SU-DHL-6 (cell line): ENCODE data around the gene DUOX2.

Source experiments
- H2AFZ ChIP-seq: fragments of 200-600 bp; sonication (generic); 2 replicates; pipeline ENCODE4 v1.6.1; 2014; ENCODE audit warnings: low read depth, mild to moderate bottlenecking, moderate library complexity, mixed read lengths, antibody characterized with exemption, low read length; ENCODE audit not compliant: severe bottlenecking
- H3F3A ChIP-seq: fragments of 200-600 bp; shearing (Covaris generic); 2 replicates; pipeline ENCODE4 v1.6.0; 2016; ENCODE audit warnings: antibody characterized with exemption, mild to moderate bottlenecking; ENCODE audit not compliant: insufficient read depth
- H3K27ac ChIP-seq: fragments of 200-600 bp; sonication (generic); 2 replicates; pipeline ENCODE4 v1.5.1; 2016; ENCODE audit warnings: low read depth, mild to moderate bottlenecking, low read length, moderate library complexity, mixed read lengths
- H3K27me3 ChIP-seq: fragments of 200-600 bp; sonication (generic), shearing (Covaris generic); 2 replicates; pipeline ENCODE4 v1.6.0; 2014; ENCODE audit warnings: mild to moderate bottlenecking, low read length
- H3K36me3 ChIP-seq: fragments of 200-600 bp; sonication (generic); 2 replicates; pipeline ENCODE4 v1.6.1; 2014; ENCODE audit warnings: mild to moderate bottlenecking, low read length, mixed read lengths
- H3K4me2 ChIP-seq: fragments of 300-600, 200-600 bp; shearing (Covaris generic), sonication (generic); 2 replicates; pipeline ENCODE4 v1.6.0; 2014; ENCODE audit warnings: low read length, low read depth, mild to moderate bottlenecking; ENCODE audit not compliant: poor library complexity, severe bottlenecking
- H3K4me3 ChIP-seq: fragments of 200-600 bp; sonication (generic); 2 replicates; pipeline ENCODE4 v1.5.1; 2014; ENCODE audit warnings: antibody characterized with exemption, low read length, mild to moderate bottlenecking, mixed read lengths; ENCODE audit not compliant: insufficient read depth, poor library complexity, severe bottlenecking
- H3K79me2 ChIP-seq: fragments of 200-600 bp; sonication (generic); 2 replicates; pipeline ENCODE4 v1.6.1; 2014; ENCODE audit warnings: mild to moderate bottlenecking, low read length, moderate library complexity; ENCODE audit not compliant: insufficient read depth
- H3K9ac ChIP-seq: fragments of 200-600 bp; sonication (generic); 2 replicates; pipeline ENCODE4 v1.7.0; 2014; ENCODE audit warnings: mild to moderate bottlenecking, low read length
- H3K9me2 ChIP-seq: fragments of 200-600 bp; sonication (generic); replicated peaks from 2 replicates; pipeline ENCODE4 v1.6.1; 2014; ENCODE audit warnings: low read length; ENCODE audit not compliant: insufficient read depth
- H3K9me3 ChIP-seq: fragments of 200-600 bp; sonication (generic); 2 replicates; pipeline ENCODE4 v1.6.1; 2014; ENCODE audit warnings: low read length, mixed read lengths; ENCODE audit not compliant: insufficient read depth
- H4K20me1 ChIP-seq: fragments of 200-600 bp; sonication (generic); 2 replicates; pipeline ENCODE4 v1.6.1; 2014; ENCODE audit warnings: low read depth, mild to moderate bottlenecking, antibody characterized with exemption, low read length, moderate library complexity, mixed read lengths
- EZH2phosphoT487 ChIP-seq: fragments of 200-600 bp; sonication (generic), shearing (Covaris generic); conservative IDR thresholded peaks from 2 replicates; pipeline ENCODE4 v1.6.1; 2018; ENCODE audit warnings: mild to moderate bottlenecking, antibody characterized with exemption, low read length, moderate library complexity, mixed read lengths
- TF ChIP-seq, protein P1 (sequence below): fragments of 200-600 bp; sonication (generic); IDR thresholded peaks from one replicate; pipeline ENCODE4 v1.5.1; 2017; ENCODE audit warnings: antibody characterized with exemption, mild to moderate bottlenecking, low read length, moderate library complexity; ENCODE audit not compliant: insufficient read depth, poor library complexity, severe bottlenecking

The DUOX2 gene

GRCh38 chr15:45099549-45100165, 14.3 kb downstream of the DUOX2 start:
- TF ChIP-seq, protein P1, sequence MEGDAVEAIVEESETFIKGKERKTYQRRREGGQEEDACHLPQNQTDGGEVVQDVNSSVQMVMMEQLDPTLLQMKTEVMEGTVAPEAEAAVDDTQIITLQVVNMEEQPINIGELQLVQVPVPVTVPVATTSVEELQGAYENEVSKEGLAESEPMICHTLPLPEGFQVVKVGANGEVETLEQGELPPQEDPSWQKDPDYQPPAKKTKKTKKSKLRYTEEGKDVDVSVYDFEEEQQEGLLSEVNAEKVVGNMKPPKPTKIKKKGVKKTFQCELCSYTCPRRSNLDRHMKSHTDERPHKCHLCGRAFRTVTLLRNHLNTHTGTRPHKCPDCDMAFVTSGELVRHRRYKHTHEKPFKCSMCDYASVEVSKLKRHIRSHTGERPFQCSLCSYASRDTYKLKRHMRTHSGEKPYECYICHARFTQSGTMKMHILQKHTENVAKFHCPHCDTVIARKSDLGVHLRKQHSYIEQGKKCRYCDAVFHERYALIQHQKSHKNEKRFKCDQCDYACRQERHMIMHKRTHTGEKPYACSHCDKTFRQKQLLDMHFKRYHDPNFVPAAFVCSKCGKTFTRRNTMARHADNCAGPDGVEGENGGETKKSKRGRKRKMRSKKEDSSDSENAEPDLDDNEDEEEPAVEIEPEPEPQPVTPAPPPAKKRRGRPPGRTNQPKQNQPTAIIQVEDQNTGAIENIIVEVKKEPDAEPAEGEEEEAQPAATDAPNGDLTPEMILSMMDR = no peak
- TF ChIP-seq EZH2phosphoT487 = no peak
- no peaks in the 10 kb centered on the region for H3K36me3 ChIP-seq
- H3K9me3 ChIP-seq = no peaks in the 10 kb centered on the region
- H3K27me3 ChIP-seq = no peaks in the 10 kb centered on the region
- no peak overlapping the region for H3K4me3 ChIP-seq
- H3K9ac ChIP-seq = no peak overlapping the region
- H3K79me2 ChIP-seq = no peaks in the 10 kb centered on the region
- H2AFZ ChIP-seq = no peak overlapping the region
- H3K27ac ChIP-seq = no peak overlapping the region
- no peaks in the 10 kb centered on the region for H3F3A ChIP-seq
- no peak overlapping the region for H3K4me2 ChIP-seq
- H4K20me1 ChIP-seq = no peaks in the 10 kb centered on the region
- H3K9me2 ChIP-seq = no peaks in the 10 kb centered on the region

DNA sequence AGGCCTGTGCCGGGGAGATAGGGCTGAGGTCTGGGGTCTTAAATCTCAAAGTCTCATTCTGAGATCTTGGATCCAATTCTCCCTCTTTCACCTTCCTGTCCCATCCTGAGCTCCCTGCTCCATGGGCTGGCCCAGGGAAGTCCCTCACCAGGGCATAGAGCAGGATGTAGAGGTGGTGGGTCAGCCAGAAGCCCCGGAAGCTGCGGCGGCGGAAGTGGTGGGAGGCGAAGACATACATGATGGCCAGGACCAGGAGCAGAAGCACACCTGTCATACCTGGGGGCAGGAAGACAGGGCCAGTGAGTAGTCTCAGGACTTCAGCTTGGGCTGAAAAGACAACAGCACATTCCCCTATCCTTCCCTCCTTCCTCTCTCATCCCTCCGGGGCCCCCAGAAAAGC, 16.5 kb downstream of the DUOX2 start:
- no peaks in the 10 kb centered on the region for H3K79me2 ChIP-seq
- H2AFZ ChIP-seq = no peak overlapping the region
- no peak for TF ChIP-seq EZH2phosphoT487
- TF ChIP-seq, protein P1 = no peak
- H3K4me2 ChIP-seq = no peak overlapping the region
- H3K9me2 ChIP-seq = no peaks in the 10 kb centered on the region
- no peaks in the 10 kb centered on the region for H3F3A ChIP-seq
- no peak overlapping the region for H3K9ac ChIP-seq
- no peak overlapping the region for H3K27ac ChIP-seq
- H3K27me3 ChIP-seq = no peaks in the 10 kb centered on the region
- no peak overlapping the region for H3K4me3 ChIP-seq
- H3K36me3 ChIP-seq = no peaks in the 10 kb centered on the region
- H4K20me1 ChIP-seq = no peaks in the 10 kb centered on the region
- no peaks in the 10 kb centered on the region for H3K9me3 ChIP-seq

- no peaks in the 10 kb centered on the region for H3K27me3 ChIP-seq
- no peak overlapping the region for H2AFZ ChIP-seq
- H3K36me3 ChIP-seq = no peaks in the 10 kb centered on the region
- H3K4me3 ChIP-seq = no peak overlapping the region
- H4K20me1 ChIP-seq = no peaks in the 10 kb centered on the region
- H3K9me2 ChIP-seq = no peaks in the 10 kb centered on the region
- H3K9me3 ChIP-seq = no peaks in the 10 kb centered on the region
- H3K79me2 ChIP-seq = no peaks in the 10 kb centered on the region
- H3K9ac ChIP-seq = no peak overlapping the region
- TF ChIP-seq EZH2phosphoT487 = no peak
- TF ChIP-seq, protein P1 = no peak
- H3K4me2 ChIP-seq = no peak overlapping the region
- H3F3A ChIP-seq = no peaks in the 10 kb centered on the region
- no peak overlapping the region for H3K27ac ChIP-seq
Measured at GRCh38 chr15:45095661-45096060, 18.3 kb downstream of the DUOX2 start.
